Measurements from ENCODE around the gene FAM171A1. TPM values are rescaled to one million over a fixed set of nuclear protein-coding genes. Genes with fewer than 3 reads are reported as not detected.
"Not testable (repeated sequence)": the region's sequence is repeated elsewhere in the genome, so short reads cannot be mapped to it uniquely, and the experiment has no call there.

FAM171A1 gene
- total RNA-seq, 1 donor from 2014 or later = 11.3 TPM

DNA sequence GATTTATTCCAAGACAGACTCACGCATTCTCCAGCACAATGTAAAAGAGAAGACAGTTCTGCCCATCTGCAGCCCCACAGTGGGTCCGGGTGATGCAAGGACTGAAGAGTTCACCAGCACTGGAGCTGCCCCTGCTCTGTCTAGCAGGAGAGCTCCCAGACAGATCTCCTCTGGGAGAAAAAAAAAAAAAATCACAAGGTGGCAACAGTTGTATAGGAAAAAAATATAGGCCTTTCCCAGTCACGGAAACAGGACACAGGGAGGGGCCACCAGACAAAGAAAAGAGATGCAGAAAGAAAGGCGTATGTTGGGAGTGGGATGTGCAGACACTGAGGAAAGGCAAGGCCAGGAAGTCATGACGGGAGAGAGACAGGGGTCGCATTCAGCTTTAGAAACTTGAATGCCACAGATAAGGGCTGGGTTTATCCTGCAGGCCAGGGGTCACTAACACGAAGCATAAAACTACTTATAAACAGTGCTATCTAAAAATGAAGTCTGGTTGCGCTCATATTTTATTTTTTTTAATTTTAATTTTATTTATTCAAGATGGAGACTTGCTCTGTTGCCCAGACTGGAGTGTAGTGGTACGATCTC is 54.1 kb downstream of the FAM171A1 start:
- DNase-seq = no peak

DNA sequence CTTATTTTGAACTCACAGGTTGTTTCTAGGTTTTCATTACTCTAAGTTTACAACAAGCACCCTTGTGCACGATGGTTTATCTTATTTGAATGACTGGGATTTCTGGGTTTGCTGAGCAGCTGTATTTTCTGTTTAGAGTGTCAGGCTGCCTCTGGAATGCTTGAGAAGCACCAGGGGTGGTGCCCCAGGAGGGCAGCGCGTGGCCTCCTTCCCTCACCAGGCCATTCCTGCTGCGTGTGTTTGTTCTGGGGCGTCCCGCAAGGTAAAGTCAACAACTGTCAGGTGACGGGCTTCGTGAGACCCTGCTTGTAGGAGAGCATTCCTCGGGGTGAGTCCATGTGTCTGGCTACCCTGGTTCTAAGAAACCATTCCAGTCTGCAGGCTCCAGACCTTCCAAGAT is 54.9 kb downstream of the FAM171A1 start:
- no peak for DNase-seq

DNA sequence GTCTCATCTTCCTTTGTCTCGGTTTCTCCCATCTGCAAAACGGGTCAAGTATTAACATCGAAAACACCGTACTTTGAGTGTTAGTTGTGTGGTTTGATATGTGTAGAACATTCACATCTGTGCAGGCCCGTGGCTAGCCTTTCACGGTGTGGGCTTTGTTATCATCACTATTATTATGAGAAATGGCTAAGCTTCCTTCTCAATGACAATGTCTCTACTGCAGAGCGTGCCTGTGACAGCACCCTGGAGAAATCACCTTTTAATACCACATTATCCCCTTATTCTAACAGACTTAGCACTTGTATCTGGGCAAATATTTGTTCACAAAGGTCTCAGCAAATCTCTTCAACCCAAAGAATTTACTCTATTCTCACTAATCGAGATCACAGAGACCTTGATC is 55.8 kb downstream of the FAM171A1 start:
- no peak for DNase-seq

DNA sequence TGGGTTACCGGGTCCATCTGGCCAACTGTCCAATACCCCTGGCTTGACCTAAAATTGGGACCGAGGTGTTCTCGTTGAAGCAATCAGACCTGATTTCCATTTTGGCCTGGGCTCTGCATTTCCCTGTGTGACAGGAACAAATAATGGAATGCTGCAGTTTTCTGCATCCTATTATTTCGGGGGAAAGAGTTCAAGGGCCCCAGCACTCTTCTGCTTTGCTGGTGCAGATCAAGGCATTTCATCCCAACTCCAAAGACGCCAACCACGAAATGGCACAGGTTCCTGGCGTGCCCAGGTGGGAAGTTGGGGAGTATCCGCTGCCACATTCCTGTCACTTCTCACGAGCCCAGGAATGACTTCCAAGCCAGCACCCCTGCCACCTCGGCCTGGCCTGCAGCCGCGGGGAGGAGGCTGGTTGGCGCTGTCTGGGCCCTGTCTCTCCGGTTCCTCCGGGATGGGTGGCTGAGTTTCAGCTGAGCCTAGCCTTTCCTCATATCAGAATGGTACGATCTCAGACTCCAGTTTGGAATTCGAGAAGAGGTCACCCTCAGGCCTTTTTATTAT is 56.5 kb downstream of the FAM171A1 start:
- DNase-seq = no peak

DNA sequence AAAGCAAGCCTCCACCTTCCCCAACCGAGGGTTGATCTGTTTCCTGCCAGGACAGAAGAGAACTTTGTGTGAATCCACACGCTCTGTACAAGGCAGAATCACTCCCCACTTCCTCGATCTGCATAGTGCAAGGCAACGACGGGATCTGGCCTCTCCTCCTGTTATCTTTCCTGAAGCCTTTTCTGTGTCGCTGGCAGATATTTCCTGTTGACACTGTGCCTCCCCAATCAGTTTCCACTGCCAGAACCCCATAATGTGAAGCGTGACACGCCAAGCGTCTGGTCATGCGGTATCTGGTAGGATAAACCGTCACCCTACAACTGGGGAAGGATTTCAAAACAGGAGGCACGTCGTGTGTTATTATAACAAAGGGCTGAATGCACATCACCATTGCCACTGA is 57.2 kb downstream of the FAM171A1 start:
- DNase-seq = no peak

DNA sequence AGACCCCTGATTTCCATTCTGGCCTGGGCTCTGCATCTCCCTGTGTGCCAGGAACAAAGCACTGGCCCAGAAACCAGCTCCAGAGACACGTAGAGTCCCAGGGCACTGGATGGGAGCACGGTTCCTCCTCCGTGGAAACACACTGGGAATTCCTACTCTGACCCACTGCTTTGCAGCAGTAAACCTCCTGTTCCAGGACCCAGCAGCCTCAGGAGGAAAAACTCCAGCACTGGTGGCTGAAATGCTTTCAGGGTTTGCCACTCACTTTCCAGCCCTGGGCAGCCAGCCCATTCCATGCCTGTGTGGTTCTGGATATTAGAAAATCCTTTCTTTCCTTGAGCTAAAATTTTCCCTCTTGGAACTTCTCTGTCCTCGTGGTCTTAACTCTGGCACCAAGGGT is 58.0 kb downstream of the FAM171A1 start:
- DNase-seq = no peak

DNA sequence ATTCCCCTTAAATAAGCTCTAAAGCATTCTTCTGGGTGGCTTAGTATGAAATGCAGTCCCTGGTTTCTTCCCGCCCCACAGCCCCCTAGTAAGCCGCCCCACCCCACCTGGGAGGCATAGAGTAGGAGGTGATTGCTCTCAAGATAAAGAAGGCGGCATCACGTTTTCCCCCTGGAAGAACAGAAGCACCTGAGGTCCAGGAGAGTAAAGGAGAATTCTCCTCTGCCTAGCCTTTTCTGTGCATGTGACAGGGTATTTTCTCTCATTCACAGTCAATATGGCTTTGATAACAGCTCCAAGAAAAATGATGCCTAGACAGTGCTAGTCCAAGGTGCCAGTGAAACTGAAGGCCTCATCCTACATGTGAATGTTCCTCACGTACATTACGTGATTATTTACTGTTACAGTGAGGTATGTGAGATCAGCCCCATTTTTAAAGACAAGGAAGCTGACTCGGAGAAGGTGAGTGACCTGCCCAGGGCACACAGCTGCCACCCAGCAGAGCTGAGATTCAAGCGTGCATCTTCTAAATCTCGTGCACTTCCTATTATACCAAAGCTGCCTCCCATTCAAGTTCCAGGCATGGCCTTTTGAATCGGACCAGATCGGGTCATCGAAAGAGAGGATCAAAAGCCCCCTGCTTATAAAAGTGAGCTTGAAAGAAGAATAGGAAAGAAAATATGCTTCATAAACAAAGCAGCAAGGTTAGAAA is 59.4 kb downstream of the FAM171A1 start:
- no peak for DNase-seq

DNA sequence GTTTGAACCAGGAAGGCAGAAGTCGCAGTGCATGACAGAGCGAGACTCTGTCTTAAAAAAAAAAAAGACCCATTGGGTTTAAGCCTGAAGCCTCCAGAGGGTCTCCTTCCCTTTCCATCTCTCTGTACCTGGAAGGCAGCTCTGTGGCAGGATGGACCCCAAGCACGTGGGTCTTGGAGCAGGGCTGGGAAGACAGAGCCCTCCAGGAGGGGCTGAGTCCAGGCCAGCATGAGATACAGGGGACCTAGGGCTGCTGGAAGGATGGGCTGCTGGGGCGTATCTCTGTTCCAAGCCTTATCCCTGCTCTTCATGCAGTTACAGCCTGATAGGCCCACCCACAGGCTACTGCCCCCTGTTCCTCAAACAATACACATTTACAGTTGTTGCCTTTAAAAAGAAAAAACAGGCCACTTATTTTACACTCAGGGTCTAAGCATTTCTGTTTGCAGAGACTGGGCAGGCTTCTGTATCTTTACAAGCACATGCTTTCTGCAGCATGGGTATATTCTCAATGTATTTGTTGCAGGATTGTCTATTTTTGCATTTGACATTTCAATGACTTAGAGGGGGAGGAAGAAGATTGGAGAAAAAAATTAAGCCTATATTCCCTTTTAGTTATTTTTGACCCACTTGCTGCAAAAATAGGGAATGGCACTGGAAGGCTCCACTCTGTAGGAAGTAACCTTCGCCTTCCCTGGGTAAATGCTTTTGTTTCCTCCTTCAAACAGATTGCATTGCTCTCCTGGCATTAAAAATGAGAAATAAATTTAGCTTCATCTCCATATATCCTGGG is 60.1 kb downstream of the FAM171A1 start:
- no peak for DNase-seq

DNA sequence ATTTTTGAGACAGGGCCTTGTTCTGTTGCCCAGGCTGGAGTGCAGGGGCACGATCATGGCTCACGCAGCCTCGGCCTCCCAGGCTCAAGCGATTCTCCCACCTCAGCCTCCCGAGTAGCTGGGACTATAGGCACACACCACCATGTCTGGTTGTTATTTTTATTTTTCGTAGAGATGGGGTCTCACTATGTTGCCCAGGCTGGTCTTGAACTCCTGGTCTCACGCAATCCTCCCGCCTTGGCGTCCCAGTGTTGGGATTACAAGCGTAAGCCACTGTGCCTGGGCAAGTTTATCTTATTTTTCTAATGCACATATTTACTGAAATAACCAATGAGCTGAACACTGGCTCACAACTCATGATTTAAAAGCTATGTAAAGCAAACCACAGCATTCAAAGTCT is 61.9 kb downstream of the FAM171A1 start:
- no peak for DNase-seq

DNA sequence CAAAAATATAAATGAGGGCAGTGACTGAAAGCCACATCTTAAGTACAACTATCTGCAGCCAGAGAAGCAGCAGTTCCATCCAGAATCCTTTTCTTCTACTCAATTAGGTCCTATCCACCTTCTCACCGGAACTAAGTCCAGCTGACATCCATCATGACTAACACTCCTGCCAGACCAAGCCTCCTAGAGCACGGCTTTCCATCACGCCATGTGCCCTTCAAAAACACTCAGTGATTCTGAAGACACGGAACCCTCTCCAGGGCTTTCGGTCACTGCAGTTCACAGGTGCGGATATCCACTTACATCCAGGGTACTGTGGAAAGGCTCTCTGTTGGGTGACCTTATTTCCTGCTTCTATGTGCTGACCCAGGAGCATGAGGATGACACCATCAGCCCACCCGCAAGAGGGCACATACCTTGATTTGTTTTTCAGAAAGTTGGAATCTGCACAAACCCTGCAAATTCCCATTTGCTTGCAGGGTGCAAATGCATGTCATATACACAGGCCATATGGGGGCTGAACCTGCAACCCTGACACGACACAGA is 64.3 kb downstream of the FAM171A1 start:
- DNase-seq = no peak

DNA sequence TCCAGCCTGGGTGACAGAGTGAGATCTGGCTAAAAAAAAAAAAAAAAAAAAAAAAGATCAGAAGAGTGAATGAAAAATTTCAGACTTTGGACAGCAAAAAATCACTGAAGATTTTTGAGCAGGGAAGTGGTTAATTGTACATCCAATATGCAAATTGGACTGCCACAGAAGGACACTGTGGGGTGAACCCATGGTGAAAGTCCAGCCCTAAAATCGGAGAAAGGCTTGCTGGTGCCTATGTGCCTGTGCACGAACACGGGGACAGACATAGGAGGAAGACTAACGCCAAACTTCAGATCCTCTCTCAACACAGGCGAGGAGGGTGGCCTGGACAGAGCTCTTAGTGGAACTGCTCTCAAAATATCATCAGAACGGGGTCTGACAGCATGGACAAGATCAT is 65.5 kb downstream of the FAM171A1 start:
- DNase-seq = no peak

DNA sequence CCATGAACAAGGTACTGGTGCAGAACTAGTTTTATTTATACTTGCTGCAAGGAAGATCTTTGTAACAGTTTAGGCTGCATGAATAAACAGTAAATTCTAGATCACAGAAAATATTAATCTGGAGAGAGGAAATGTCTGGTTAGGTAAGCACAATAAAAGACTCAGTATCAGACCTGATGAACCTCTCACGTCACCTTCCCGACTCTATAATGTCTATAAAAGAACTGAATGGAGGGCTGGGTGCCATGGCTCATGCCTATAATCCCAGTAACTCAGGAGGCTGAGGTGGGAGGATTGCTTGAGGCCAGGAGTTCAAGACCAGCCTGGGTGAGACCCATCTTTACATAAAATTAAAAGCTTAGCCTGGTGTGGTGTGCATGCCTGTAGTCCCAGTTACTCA is 65.9 kb downstream of the FAM171A1 start:
- DNase-seq = no peak

DNA sequence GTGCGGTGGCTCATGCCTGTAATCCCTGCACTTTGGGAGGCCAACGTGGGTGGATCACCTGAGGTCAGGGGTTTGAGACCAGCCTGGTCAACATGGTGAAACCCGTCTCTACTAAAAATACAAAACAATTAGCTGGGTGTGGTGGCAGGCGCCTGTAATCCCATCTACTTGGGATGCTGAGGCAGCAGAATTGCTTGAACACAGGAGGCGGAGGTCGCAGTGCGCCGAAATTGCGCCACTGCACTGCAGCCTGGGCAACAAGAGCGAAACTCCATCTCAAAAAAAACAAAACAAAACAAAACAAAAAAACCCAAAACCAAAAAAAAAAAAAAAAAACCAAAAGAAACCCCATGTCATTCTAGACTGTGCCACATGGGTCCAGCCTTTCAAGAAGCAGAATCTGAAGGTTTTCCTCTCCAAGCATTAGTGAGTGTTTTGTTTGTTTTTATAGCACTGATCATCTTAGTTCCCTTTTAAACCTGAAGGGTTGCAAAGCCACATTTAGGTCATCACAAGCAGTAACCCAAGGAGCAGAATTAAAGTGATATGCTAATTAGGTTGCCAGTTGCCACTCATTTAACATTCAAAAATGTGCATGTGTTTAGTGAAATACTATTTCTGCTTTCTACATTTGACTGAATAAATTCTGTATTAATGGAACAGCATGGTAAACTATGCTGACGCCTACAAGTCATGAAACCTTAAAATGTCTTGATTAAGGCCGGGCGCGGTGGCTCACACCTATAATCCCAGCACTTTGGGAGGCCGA is 68.7 kb downstream of the FAM171A1 start:
- DNase-seq = not testable (repeated sequence)

DNA sequence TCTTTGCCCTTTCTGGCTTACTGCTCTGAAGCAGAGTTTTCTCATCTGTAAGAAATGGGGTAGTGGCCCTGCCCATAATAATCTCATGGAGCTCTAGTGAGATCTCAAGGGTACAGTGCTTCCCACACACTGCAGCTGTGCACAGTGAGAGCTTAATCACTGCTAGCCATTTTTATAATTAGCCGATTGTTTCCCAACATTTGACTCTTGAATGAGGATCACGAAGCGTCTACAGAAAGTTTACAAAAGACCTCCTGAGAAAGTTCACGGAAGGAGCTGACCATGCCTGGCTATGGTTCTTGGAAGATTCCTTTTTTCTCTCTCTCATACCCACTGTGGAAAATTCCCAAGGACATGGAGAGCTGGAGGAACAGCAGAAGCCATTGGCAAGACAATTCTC is 70.4 kb downstream of the FAM171A1 start:
- DNase-seq = no peak

DNA sequence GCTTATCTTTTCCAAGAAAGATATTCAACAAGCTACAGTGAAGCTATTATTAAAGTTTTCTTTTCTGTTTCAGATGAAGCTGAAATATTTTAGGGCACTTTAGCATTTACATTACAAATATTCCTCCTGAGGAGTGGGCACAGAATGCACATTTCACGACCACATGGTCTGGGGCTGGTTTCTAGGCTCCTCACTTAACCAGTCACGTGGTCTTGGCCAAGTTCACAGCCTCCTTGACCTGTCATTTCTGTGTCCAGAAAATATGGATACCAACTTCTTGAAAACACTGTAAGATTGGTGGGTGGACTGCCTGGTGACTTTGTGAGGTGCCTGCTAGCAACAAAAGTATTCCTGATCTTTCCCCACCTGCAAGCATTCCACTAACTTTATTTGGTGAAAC is 70.9 kb downstream of the FAM171A1 start:
- no peak for DNase-seq

DNA sequence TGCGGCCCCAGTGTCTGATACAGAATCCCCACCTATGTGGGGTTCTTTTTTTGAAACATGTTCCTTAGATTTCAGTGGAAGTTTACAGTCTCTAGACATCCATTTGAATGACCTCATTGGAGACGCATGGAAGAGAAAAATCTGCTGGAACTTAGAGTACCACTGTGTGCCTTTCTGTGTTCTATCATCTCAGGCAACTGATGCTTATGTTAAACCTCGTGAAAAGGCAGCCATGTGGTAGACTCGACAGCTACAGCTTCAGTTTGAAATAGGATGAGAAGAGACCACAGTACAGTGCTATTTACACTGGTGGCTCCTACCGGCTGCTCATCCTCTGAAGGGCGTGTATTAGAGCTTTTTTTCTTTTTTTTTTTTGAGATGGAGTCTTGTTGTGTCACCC is 74.4 kb downstream of the FAM171A1 start:
- no peak for DNase-seq

DNA sequence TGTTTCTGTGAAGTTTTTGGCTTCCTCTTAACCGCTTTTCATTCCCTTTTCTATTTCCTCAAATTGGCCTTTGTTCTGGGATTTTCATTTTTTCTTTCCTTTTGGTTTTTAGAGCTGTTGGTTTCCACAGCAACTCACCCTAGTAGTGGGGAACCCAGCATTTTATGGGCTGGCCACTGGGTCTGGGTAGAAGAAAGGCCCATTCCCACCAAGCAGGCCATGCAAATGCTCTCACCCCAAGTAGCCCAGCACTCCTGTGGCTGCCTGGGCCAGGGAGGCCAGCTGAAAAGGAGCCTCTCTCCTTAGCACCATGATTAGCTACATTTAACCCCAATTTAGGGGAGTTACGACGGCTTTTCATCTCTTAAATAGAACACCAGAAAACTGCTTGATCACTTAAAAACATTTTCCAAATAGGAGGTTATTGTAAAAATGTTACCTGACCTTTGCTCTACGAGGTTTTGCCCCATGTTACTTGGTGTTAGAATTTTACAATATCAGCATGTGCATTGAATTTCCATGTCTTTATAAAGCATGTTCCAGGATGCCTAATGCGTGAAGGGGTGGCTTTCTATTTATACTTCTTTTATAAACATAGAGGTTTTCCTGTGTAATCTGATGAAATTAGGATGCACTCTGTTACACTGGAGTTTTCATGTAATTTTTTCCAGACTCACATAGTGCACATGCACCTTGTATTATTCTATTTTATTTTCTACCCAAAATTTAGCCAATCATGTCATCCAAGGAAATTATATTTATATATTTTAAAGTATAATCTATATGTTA is 75.4 kb downstream of the FAM171A1 start:
- DNase-seq = no peak

DNA sequence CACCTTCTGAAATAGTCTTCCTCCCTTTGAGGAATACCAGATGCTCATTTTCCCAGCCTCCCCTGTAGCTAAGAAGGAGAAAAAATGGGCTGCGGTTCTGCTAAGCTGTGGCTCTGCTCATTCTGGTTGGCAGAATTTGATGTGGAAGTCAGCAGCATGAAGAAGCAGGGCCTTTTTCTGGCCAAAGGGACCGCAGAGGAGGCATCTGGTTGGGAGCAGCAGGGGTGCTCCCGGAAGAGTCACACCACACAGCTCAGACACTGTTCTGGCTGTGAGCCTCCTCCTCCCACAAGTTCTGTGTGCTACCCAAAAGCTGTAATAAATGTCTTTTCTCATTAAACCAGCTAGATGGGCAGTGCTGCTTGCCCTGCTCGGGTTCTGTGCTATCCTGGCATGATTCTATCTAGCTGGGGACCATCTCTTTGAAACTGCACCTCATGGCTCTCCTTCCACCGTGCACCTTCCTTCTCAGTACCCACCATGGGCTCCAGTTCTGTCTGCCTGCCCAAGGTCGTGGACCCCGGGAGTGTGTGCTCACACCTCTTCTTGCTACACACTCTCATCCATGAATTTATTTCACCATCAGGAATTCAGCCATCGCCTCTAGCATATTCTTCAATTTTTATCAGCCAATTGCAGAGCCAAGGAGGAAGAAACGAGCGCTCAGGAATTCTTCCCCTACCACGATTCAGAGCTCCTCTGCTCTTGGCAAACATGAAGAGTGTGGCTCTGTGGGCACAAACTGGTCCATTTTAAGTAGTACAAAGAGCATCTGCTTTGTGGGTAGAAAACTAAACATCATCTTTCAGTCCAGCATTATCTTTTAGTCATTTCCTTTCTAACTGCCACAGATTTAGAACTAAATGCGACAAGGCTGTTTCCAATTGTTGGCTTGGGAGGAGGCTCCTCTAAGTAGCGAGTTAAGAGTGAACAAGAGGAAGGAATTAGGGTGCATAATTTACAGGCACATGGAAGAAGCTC is 76.9 kb downstream of the FAM171A1 start:
- peak; percentile 47 for DNase-seq

DNA sequence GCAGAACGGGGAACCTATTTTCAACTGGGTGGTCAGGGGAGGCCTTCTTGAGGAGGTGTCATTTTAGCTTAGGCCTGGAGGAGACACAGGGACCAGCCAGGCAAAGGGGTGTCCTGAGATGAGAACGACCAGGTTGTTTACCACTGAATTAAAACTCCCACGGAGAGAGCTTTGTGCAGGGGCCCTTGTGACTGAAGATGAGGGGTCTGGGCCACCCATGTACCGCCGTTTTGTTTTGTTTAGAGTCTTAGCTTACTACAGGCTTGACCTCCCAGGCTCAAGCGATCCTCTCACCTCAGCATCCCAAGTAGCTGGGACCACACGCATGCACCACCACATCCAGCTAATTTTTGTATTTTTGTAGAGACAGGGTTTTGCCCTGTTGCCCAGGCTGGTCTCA is 80.4 kb downstream of the FAM171A1 start:
- no peak for DNase-seq

DNA sequence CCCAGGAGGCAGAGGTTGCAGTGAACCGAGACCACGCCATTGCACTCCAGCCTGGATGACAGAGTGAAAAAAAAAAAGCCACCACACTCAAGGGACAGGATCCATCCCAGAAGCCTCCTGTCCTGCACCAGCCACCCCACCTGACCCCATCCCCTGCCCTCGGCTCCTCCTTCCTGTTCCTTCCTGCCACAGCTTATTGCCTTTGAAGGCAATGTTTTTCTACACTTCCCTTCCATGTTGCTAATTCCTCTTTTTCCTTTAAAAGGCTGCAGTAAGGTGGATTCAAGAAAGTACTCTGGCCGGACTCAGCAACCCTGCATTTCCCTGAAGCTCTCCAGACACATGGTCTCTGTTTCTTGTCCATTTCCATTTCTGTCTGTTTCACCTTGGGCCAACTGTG is 80.9 kb downstream of the FAM171A1 start:
- no peak for DNase-seq

Measured in skin of body (tissue), 2 donors.